ENCODE results near the gene RAD54L2.
"Not testable (repeated sequence)": the region's sequence is repeated elsewhere in the genome, so short reads cannot be mapped to it uniquely, and the experiment has no call there.

The RAD54L2 gene

DNA sequence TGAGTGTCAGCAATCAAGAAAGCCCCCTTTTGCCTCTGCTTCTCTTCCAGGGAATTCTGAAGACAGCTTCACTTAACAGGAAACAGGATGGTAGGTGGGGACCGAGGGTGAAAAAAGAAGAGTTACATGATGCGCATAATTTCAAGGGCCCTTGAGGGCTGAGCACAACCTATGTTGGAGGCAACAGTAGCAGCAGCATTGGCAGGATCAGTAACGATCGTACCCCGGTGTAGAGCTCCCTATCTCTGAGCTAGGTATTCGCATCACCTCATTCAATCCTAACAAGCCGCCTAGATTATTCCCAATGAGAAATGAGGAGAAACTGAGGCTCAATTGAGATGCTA, 432 bp upstream of the RAD54L2 start:
- in situ Hi-C loops (cut with MboI; ENCODE audit: low sequenced_read_pairs), result no loop called here

DNA sequence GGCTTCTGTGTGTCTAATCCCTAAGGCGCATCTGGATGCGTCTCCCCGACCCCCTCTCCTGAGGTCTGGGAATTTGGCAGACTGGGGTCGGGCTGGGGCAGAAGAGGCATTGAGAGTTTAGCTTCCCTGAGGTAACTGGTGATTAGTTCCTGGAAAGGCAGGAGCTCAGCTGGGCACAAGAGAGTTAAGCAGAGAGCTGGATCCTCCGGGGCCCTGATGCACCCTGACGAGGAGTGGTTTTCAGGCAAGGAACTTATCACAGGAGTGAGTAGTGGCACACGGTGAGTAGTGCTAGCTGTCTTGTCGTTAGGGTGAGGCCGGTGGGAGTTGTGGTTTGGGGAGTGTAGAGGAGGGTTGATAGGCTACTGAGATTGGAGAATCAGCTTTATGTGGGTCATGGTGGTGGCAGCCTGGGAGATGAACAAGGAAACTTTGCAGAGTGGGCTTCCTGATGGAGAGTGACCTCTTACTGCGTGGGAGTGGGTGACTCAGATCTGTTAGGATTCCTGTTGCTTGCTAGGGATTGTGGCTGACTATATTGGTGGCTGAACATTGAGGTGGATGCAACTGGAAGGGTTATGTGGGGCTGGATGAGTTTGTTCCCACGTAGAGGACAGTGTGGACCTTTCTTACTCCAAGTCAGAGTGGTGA, 897 bp downstream of the RAD54L2 start:
- in situ Hi-C loops (cut with MboI; ENCODE audit: low sequenced_read_pairs), result no loop called here

DNA sequence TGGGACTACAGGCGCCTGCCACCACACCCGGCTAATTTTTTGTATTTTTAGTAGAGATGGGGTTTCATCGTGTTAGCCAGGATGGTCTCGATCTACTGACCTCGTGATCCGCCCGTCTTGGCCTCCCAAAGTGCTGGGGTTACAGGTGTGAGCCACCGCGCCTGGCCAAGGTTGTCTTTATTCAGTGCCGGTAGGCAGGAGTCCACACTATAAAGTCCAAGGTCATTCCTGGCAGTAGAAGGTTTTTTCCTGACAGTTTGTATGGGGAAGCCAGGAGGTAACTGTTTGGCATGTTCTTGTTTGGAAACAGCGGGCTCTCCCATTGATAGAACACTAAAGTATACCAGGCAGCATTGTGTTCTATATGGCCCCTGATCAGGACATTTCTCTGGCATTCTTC, 4.1 kb downstream of the RAD54L2 start:
- in situ Hi-C loops (cut with MboI; ENCODE audit: low sequenced_read_pairs), result not testable (repeated sequence)

DNA sequence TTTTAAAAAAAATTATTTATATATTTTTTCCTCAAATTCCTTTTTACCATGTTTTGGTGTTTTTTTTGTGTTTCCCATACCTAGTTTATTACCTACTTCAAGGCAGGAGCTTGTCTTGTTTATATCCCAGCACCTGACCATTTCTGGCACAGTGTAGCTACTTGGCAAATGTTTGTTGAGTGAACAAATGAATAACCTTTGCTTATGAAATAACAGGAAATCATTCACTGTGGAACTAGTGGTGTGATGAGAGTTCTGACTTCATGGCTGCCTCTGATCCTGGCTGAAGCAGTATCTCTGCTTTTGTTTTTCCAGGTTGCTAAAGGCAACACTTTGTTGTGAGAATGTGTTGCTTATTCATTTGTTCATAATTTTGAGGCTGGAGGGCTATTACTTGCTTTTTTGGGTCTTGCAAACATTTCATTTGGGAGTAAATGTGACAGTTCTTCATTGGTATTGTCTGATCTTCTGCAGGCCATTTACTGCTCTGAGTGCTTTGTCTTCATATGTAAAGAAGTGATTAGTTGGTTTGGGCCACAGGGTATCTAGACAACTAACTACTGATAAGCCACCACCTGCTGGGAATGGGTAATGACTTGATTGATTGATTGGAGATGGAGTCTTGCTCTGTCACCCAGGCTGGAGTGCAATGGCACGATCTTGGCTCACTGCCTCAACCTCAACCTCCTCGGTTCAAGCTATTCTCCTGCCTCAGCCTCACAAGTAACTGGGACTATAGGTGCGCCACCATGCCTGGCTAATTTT, 5.7 kb downstream of the RAD54L2 start:
- in situ Hi-C loops (cut with MboI; ENCODE audit: low sequenced_read_pairs), result no loop called here

DNA sequence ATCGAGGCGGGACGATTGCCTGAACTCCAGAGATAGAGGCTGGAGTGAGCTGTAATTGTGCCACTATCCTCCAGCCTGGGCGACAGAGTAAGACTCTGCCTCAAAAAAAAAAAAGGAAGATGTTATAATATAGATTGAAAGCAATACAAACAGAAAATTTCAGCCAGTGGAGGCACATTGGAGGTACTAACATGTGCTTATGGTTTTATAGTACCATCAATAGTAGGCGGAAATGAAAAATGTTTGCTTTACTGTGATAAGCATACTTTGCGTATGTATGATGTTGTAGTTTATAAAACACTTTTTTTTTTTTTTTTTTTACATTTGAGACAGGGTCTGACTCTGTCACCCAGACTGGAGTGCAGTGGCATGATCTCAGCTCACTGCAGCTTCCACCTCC, 8.8 kb downstream of the RAD54L2 start:
- in situ Hi-C loops (cut with MboI; ENCODE audit: low sequenced_read_pairs), result no loop called here

DNA sequence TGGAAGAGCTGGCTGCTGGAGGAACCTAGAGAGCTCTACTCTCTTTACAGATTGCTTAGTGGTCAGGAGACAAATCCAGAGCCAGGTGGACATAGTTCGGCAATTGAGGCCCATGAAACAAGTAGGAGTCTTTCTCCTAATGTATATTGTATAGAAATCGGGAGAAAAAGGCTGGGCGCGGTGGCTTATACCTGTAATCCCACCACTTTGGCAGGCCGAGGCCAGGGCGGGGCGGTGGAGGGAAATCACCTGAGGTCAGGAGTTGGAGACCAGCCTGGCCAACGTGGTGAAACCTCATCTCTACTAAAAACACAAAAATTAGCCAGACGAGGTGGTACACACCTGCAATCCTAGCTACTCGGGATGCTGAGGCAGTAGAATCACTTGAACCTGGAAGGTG, 10.8 kb downstream of the RAD54L2 start:
- in situ Hi-C loops (cut with MboI; ENCODE audit: low sequenced_read_pairs), result no loop called here

DNA sequence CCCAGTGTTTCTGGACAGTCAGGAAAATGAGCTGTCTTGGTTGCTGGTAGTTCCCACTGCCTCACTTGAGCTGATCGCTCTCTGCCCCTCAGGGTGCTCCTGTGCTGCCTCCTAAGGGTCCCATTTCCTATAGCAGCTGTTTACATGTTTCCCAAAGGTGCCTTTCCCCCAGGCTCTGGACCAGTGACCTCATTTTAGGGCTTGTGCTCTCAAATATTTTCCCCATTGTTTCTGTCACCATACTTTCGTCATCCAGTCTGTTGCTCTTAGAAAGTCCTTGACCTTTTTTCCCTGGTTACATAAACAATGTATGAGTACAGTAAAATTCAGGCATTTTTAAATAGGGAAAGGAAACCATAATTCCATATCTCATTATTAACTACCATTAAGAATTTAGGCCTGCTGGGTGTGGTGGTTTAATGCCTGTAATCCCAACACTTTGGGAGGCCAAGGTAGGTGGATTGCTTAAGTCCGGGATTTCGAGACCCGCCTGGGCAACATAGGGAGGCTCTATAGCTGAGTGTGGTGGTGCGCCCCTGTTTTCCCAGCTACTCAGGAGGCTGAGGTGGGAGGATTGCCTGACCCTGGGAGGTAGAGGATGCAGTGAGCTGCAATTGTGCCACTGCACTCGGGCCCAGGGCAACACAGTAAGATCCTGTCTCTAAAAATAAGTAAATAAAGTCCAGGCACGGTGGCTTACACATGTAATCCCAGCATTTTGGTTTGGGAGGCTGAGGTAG, 11.7 kb downstream of the RAD54L2 start:
- in situ Hi-C loops (cut with MboI; ENCODE audit: low sequenced_read_pairs), result no loop called here

DNA sequence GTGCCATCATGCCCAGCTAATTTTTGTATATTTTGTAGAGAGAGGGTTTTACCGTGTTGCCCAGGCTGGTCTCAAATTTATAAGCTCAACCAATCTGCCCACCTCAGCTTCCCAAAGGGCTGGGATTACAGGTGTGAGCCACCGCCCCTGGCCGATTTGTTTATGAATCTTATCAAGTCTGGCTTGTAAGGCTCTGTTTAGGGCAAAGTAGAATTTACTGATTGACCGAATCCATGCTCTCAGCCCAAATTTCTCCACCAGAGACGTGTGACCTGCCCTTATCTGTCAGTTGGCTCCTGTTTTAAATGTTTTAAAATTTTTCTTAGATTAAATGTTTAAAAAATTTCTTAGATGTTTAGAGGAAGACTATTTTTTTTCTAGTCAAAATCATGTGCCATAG, 19.5 kb downstream of the RAD54L2 start:
- in situ Hi-C loops (cut with MboI; ENCODE audit: low sequenced_read_pairs), result no loop called here

DNA sequence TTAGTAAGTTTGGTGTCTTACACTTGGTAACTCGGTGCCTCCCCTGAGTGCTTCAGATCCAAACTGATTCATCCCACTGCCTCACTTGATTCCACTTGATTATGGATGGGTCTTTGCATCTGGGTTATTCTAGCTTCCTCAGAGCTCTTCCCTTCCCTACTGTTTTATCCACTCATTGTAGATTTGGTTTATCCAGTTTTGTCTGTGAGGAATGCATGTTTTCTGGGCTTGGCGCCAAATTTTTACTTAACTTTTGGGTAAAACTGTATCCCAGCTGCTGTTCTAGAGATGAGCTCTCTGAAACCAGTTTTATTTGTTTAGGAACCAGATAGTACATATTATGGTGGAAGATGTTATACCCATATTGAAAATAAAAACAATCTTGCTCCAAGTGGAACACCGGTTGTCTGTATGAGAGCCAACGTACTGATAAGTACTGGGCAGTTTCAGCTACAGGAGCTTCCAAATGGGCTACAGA, 20.9 kb downstream of the RAD54L2 start:
- in situ Hi-C loops (cut with MboI; ENCODE audit: low sequenced_read_pairs), result no loop called here

DNA sequence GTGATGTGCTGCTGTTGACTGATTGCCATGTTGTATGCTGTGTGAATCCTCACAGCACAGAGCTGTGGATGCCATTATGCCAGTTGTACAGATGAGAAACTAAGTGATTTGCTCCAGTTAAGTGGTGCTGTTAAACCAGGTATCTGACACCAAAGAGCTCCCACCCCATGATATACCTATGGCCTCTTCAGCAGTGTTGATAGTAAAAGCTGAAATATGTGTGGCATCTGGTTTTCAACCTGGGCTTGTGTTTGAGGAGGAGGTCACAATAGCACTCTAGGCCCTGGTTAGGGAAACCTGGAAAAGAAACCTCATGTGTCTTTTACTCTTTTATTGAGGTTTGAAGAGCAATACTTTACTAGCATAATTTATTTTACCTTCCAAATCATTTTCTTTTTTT, 21.4 kb downstream of the RAD54L2 start:
- in situ Hi-C loops (cut with MboI; ENCODE audit: low sequenced_read_pairs), result no loop called here

DNA sequence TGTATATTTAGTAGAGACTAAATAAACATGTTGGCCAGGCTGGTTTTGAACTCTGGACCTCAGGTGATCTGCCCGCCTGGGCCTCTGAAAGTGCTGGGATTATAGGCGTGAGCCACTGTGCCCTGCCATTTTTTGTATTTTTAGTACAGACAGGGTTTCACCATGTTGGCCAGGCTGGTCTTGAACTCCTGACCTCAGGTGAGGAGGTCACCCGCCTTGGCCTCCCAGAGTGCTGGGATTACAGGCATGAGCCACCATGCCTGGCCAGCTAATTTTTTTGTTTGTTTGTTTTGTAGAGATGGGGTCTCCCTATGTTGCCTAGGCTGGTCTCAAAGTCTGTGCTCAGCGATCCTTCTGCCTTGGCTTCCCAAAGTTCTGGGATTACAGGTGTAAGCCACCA, 23.9 kb downstream of the RAD54L2 start:
- in situ Hi-C loops (cut with MboI; ENCODE audit: low sequenced_read_pairs), result not testable (repeated sequence)

DNA sequence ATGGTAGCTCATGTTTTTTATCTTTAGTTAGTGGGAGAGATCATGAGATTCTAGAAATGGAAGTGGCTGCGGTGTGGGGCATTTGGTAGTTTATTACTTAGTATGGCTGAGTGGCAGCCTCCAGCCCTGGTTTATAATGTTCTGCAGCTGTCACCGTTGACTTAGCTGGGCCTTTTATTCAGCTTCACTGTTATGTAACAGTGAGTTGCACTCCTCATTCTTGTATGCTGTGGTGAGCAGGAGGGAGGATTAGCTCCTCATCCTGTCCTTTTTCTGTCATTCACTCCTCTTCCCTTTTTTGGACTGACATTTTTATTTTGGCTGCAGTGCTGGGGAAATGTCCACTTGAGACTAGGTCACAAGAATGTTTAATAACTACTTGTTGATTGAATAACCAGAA, 29.5 kb downstream of the RAD54L2 start:
- in situ Hi-C loops (cut with MboI; ENCODE audit: low sequenced_read_pairs), result no loop called here

DNA sequence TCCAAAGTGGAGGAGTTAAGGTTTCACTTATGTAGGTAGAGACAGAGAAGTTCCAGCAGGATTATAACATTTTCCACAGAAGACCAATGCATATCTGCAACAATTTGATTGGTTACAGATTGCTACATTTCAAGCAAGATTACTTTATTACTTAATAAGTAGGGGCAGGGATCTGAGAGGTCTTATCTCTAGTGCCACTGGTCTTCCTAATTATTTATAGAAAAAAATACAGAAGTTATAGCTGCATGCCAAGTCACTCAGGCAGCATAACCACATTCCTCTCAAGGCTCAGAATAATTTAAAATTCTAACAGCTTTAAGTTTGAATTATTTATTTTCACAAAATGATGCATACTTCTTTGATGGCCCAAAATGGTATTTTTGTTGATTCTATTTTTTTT, 30.5 kb downstream of the RAD54L2 start:
- in situ Hi-C loops (cut with MboI; ENCODE audit: low sequenced_read_pairs), result no loop called here

DNA sequence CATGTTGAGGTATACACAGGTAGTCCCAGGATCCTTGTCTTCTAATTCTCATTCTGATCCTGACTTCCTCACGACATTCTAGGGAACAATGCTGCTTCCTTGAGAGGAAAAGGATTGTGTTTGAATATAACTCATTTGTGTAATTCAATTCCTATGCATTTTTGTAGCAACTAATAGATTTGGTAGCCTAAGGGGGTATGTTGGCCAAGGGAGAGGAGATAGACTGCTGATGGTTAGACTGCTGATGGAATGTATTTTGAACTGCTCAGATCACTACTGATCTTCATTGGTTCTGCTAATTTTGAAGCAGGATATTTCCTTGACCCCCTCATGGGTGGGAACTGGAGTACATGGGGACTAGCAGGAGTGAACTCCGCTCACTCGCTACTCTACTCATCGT, 39.7 kb downstream of the RAD54L2 start:
- in situ Hi-C loops (cut with MboI; ENCODE audit: low sequenced_read_pairs), result no loop called here

DNA sequence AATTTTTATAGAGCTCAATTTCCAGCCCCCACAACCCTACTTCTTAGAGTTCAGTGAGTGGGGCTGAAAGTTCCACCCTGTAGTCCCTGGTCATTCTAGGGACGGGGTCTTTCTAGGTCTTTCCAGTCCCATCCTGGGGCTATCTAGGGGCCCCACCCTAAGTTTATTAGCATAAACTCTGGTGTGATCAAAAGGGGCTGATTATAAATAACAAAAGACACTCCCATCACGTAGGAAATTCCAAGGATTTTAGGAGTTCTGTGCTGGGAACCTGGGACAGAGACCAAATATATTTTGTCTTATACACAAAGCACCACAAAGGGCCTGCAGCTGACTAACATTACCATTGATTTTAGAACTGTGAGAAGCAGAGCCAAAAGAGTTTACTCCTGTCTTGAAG, 41.9 kb downstream of the RAD54L2 start:
- in situ Hi-C loops (cut with MboI; ENCODE audit: low sequenced_read_pairs), result no loop called here

DNA sequence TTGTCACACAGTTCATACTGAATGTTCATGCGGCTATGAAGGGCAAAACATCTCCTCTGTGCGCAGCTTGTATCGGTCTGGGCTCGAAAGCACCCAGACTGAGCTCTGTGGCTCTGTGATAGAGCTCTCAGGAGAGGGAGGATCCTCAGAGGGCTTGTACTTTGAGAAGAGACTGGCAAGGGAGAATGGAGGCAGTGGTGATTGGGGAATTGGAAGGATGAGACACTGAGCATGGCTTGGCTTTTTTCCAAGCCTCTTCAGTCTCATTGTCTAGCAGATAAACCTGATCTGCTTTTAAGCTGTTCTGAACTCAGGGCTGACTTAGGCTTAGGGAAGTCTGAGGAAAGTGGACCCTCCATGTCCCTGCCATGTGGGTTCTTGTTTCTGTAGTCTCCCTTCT, 43.0 kb downstream of the RAD54L2 start:
- in situ Hi-C loops (cut with MboI; ENCODE audit: low sequenced_read_pairs), result no loop called here

DNA sequence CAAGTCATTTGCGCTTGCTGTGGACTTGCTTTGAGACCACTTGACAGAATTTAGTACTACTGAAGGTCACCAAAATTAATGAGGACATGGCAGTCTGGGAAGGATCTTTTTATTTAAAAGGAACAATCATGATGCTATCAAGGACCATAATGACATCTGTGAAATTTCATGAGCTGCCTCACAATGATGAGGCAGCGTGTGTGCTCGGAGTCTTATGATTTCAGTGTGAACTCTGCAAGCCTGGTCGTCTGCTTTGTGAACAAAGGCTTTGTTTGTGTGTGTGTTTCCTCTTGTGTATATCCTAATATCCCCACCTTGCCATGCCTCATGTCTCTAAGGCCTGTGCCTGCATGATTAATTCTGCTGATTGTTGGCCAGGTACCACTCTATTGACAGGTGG, 46.7 kb downstream of the RAD54L2 start:
- in situ Hi-C loops (cut with MboI; ENCODE audit: low sequenced_read_pairs), result no loop called here

DNA sequence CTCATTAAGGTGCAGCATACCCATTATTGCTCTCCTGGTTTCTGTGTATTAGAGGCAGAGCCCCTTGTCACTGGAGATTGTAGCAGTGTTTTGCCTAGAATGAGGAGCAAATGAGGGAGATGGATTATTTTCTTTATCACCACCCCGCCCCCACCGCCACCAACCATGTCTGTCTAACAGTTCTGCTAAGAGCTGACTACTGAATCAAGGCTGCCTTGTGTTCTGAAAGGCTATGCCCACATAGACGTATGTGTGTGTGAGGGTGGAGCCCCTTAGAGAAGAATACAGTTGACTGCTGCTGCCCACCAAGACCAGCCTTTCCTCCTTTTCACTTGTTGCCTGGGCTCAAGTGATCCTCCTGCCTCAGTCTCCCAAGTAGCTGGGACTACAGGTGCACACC, 47.4 kb downstream of the RAD54L2 start:
- in situ Hi-C loops (cut with MboI; ENCODE audit: low sequenced_read_pairs), result no loop called here

Measured in HL-60/S4 treated with retinoic acid at 250 ng/mL for 4 days and 3 days (cell line).